GM12864 (cell line): ENCODE measurements around the gene MFAP1.
A peak's percentile ranks its signal among the peaks of the same experiment; 100 is the strongest.
"Not testable (repeated sequence)": the region's sequence is repeated elsewhere in the genome, so short reads cannot be mapped to it uniquely, and the experiment has no call there.

Experiments used
- DNase-seq: peaks from one replicate; pipeline ENCODE4 v3.0.0-alpha.2; 2011; ENCODE audit warnings: low read depth
- H3K4me3 ChIP-seq: 2 replicates; pipeline ENCODE4 v1.5.1; 2011; ENCODE audit warnings: mild to moderate bottlenecking, low read depth, low read length, control low read depth
- CTCF ChIP-seq: IDR thresholded peaks from 2 replicates; pipeline ENCODE4 v1.5.1; 2011; ENCODE audit warnings: low read depth, mild to moderate bottlenecking, moderate library complexity, low read length, control low read depth, inconsistent platforms; ENCODE audit errors: missing control alignments

MFAP1 gene

GRCh38 chr15:43808435-43808950 is 16.0 kb downstream of the MFAP1 start:
- no peak for DNase-seq
- TF ChIP-seq CTCF: no peak
- no peak overlapping the region for H3K4me3 ChIP-seq

GRCh38 chr15:43802676-43803075 is 21.8 kb downstream of the MFAP1 start:
- not testable (repeated sequence) for DNase-seq, H3K4me3 ChIP-seq

GRCh38 chr15:43800286-43801141 is 24.0 kb downstream of the MFAP1 start, which contains the start of gene HYPK:
HYPK (plus strand) TSS chr15:43800599; CDS start chr15:43800623, 24 bp downstream.
- TF ChIP-seq CTCF: no peak
- H3K4me3 ChIP-seq: peak within 1 kb of the TSS; percentile 78
- no peak for DNase-seq

GRCh38 chr15:43799945-43800285 is 24.6 kb downstream of the MFAP1 start, which contains the start of gene SERINC4:
SERINC4 (minus strand) TSS chr15:43800220; CDS start chr15:43799986, 234 bp downstream.
- TF ChIP-seq CTCF: no peak
- H3K4me3 ChIP-seq: peak within 1 kb of the TSS; percentile 78
- DNase-seq: no peak

- H3K4me3 ChIP-seq: no peak overlapping the region
- no peak for TF ChIP-seq CTCF
- no peak for DNase-seq
Measured at GRCh38 chr15:43799209-43799944, 25.1 kb downstream of the MFAP1 start.

- no peak for DNase-seq
- no peak overlapping the region for H3K4me3 ChIP-seq
- no peak for TF ChIP-seq CTCF
Measured at GRCh38 chr15:43796566-43796965, 27.9 kb downstream of the MFAP1 start.

- no peak overlapping the region for H3K4me3 ChIP-seq
- no peak for DNase-seq
- TF ChIP-seq CTCF: no peak
Measured at GRCh38 chr15:43795997-43796396, 28.5 kb downstream of the MFAP1 start.
